Memory B cell (primary cell): ENCODE data around the gene ZNF789.

Experiments used
- ATAC-seq: fragments of 150-1000 bp; cut with Tn5 transposase; 2 replicates; pipeline ENCODE4 v1.10.0; 2021; ENCODE audit warnings: low read depth, mild to moderate bottlenecking, moderate library complexity
- DNase-seq, 2 donors: peaks; one replicate each; pipeline ENCODE4 v3.0.0; 2022; ENCODE audit warnings: low spot score in 2 of 2
- H3K27ac Mint-ChIP-seq: one replicate; pipeline ENCODE4 v1.8.0; 2022; ENCODE audit warnings: mild to moderate bottlenecking, moderate library complexity, mixed read lengths
- H3K27me3 Mint-ChIP-seq: one replicate; pipeline ENCODE4 v1.8.0; 2022; ENCODE audit warnings: mixed read lengths
- H3K36me3 Mint-ChIP-seq: one replicate; pipeline ENCODE4 v1.8.0; 2022; ENCODE audit warnings: mild to moderate bottlenecking, mixed read lengths
- H3K4me1 Mint-ChIP-seq: one replicate; pipeline ENCODE4 v1.8.0; 2022; ENCODE audit warnings: mixed read lengths
- H3K4me3 Mint-ChIP-seq: one replicate; pipeline ENCODE4 v1.8.0; 2022; ENCODE audit warnings: mild to moderate bottlenecking, moderate library complexity, mixed read lengths
- H3K9me3 Mint-ChIP-seq: one replicate; pipeline ENCODE4 v1.8.0; 2022; ENCODE audit warnings: mixed read lengths

ZNF789 gene

GRCh38 chr7:99449326-99449725 is 23.4 kb upstream of the ZNF789 start:
- H3K4me3 Mint-ChIP-seq: no peak overlapping the region
- peaks cover 21% of the 10 kb centered on the region for H3K36me3 Mint-ChIP-seq
- H3K27ac Mint-ChIP-seq: peak overlapping the region; percentile 65
- no peaks in the 10 kb centered on the region for H3K9me3 Mint-ChIP-seq
- peaks cover 6% of the 10 kb centered on the region for H3K4me1 Mint-ChIP-seq
- H3K27me3 Mint-ChIP-seq: no peaks in the 10 kb centered on the region
- DNase-seq (no peak), ATAC-seq (no peak)

GRCh38 chr7:99451936-99452335 is 20.8 kb upstream of the ZNF789 start:
- H3K4me1 Mint-ChIP-seq: peaks cover 6% of the 10 kb centered on the region
- ATAC-seq (no peak), DNase-seq (no peak)
- no peak overlapping the region for H3K4me3 Mint-ChIP-seq
- no peaks in the 10 kb centered on the region for H3K27me3 Mint-ChIP-seq
- H3K36me3 Mint-ChIP-seq: peaks cover 18% of the 10 kb centered on the region
- H3K9me3 Mint-ChIP-seq: no peaks in the 10 kb centered on the region
- no peak overlapping the region for H3K27ac Mint-ChIP-seq

GRCh38 chr7:99452541-99452940 is 20.1 kb upstream of the ZNF789 start:
- Mint-ChIP-seq H3K9me3 (no peaks in the 10 kb centered on the region), H3K27ac (no peak overlapping the region), H3K4me1 (peaks cover 6% of the 10 kb centered on the region), H3K36me3 (peaks cover 18% of the 10 kb centered on the region), H3K27me3 (no peaks in the 10 kb centered on the region), H3K4me3 (no peak overlapping the region)
- ATAC-seq: no peak
- DNase-seq: no peak

GRCh38 chr7:99453105-99453504 is 19.6 kb upstream of the ZNF789 start:
- H3K4me1 Mint-ChIP-seq: peaks cover 6% of the 10 kb centered on the region
- H3K36me3 Mint-ChIP-seq: peaks cover 18% of the 10 kb centered on the region
- H3K27ac Mint-ChIP-seq: no peak overlapping the region
- H3K4me3 Mint-ChIP-seq: no peak overlapping the region
- DNase-seq (no peak), ATAC-seq (no peak)
- H3K27me3 Mint-ChIP-seq: no peaks in the 10 kb centered on the region
- H3K9me3 Mint-ChIP-seq: no peaks in the 10 kb centered on the region

- Mint-ChIP-seq H3K9me3 (no peaks in the 10 kb centered on the region), H3K27ac (no peak overlapping the region), H3K4me3 (no peak overlapping the region), H3K27me3 (no peaks in the 10 kb centered on the region), H3K4me1 (peaks cover 9% of the 10 kb centered on the region), H3K36me3 (peaks cover 14% of the 10 kb centered on the region)
- no peak for ATAC-seq
- no peak for DNase-seq
Observed at GRCh38 chr7:99455874-99456273, 16.8 kb upstream of the ZNF789 start.

GRCh38 chr7:99456288-99456687 is 16.4 kb upstream of the ZNF789 start:
- H3K36me3 Mint-ChIP-seq: peaks cover 11% of the 10 kb centered on the region

GRCh38 chr7:99457050-99457649 is 15.5 kb upstream of the ZNF789 start:
- no peak for DNase-seq
- Mint-ChIP-seq H3K36me3 (peaks cover 11% of the 10 kb centered on the region), H3K9me3 (no peaks in the 10 kb centered on the region), H3K4me3 (no peak overlapping the region), H3K27me3 (no peaks in the 10 kb centered on the region), H3K27ac (no peak overlapping the region), H3K4me1 (peaks cover 9% of the 10 kb centered on the region)
- ATAC-seq: no peak

More at GRCh38 chr7:99456288-99456687, 16.4 kb upstream of the ZNF789 start:
- DNase-seq: no peak
- Mint-ChIP-seq H3K9me3 (no peaks in the 10 kb centered on the region), H3K27me3 (no peaks in the 10 kb centered on the region), H3K27ac (no peak overlapping the region), H3K4me1 (peaks cover 9% of the 10 kb centered on the region), H3K4me3 (no peak overlapping the region)
- no peak for ATAC-seq

GRCh38 chr7:99457650-99458493 is 14.8 kb upstream of the ZNF789 start:
- Mint-ChIP-seq H3K4me1 (peaks cover 11% of the 10 kb centered on the region), H3K4me3 (no peak overlapping the region), H3K9me3 (no peaks in the 10 kb centered on the region), H3K27me3 (no peaks in the 10 kb centered on the region), H3K36me3 (peaks cover 11% of the 10 kb centered on the region), H3K27ac (no peak overlapping the region)
- DNase-seq (no peak), ATAC-seq (no peak)

GRCh38 chr7:99459087-99459486 is 13.6 kb upstream of the ZNF789 start:
- Mint-ChIP-seq H3K36me3 (peaks cover 7% of the 10 kb centered on the region), H3K9me3 (no peaks in the 10 kb centered on the region), H3K27me3 (no peaks in the 10 kb centered on the region), H3K4me1 (peaks cover 16% of the 10 kb centered on the region), H3K4me3 (no peak overlapping the region), H3K27ac (no peak overlapping the region)
- DNase-seq: no peak
- peak; percentile 41 for ATAC-seq

GRCh38 chr7:99460651-99461050 is 12.0 kb upstream of the ZNF789 start:
- Mint-ChIP-seq H3K36me3 (peaks cover 6% of the 10 kb centered on the region), H3K27me3 (no peaks in the 10 kb centered on the region), H3K9me3 (no peaks in the 10 kb centered on the region), H3K4me1 (peaks cover 21% of the 10 kb centered on the region), H3K4me3 (no peak overlapping the region), H3K27ac (no peak overlapping the region)
- no peak for ATAC-seq
- no peak for DNase-seq

GRCh38 chr7:99461221-99461620 is 11.5 kb upstream of the ZNF789 start:
- H3K27me3 Mint-ChIP-seq: no peaks in the 10 kb centered on the region
- H3K9me3 Mint-ChIP-seq: no peaks in the 10 kb centered on the region
- ATAC-seq (no peak), DNase-seq (no peak)
- no peak overlapping the region for H3K4me3 Mint-ChIP-seq
- H3K27ac Mint-ChIP-seq: no peak overlapping the region
- peaks cover 24% of the 10 kb centered on the region for H3K4me1 Mint-ChIP-seq
- peaks cover 6% of the 10 kb centered on the region for H3K36me3 Mint-ChIP-seq

GRCh38 chr7:99465421-99465768 is 7.3 kb upstream of the ZNF789 start:
- Mint-ChIP-seq H3K9me3 (no peaks in the 10 kb centered on the region), H3K27me3 (no peaks in the 10 kb centered on the region), H3K4me1 (peaks cover 22% of the 10 kb centered on the region), H3K36me3 (peaks cover 2% of the 10 kb centered on the region), H3K27ac (peak overlapping the region; percentile 87), H3K4me3 (peak overlapping the region; percentile 92)
- no peak for ATAC-seq
- no peak for DNase-seq

- no peak overlapping the region for H3K27ac Mint-ChIP-seq
- DNase-seq: no peak
- no peaks in the 10 kb centered on the region for H3K36me3 Mint-ChIP-seq
- peaks cover 21% of the 10 kb centered on the region for H3K4me1 Mint-ChIP-seq
- no peaks in the 10 kb centered on the region for H3K9me3 Mint-ChIP-seq
- H3K27me3 Mint-ChIP-seq: no peaks in the 10 kb centered on the region
- no peak overlapping the region for H3K4me3 Mint-ChIP-seq
- ATAC-seq: no peak
Observed at GRCh38 chr7:99468336-99468918, 4.3 kb upstream of the ZNF789 start.

GRCh38 chr7:99469381-99470065 is 3.2 kb upstream of the ZNF789 start:
- H3K27ac Mint-ChIP-seq: no peak overlapping the region

More at GRCh38 chr7:99469381-99470065, 3.2 kb upstream of the ZNF789 start:
- ATAC-seq: no peak
- H3K36me3 Mint-ChIP-seq: no peaks in the 10 kb centered on the region
- H3K9me3 Mint-ChIP-seq: no peaks in the 10 kb centered on the region
- H3K27me3 Mint-ChIP-seq: no peaks in the 10 kb centered on the region
- peaks cover 17% of the 10 kb centered on the region for H3K4me1 Mint-ChIP-seq
- no peak overlapping the region for H3K4me3 Mint-ChIP-seq
- DNase-seq: no peak
